Measurements from ENCODE around the gene LMX1A.

LMX1A gene

GRCh38 chr1:165296205-165296604 lies 60.3 kb downstream of the LMX1A start:
- DNase-seq (ENCODE audit: low read depth) = no peak
- TF ChIP-seq CTCF (IDR thresholded peaks at IDR 0.05; ENCODE audit: low read depth, low read length, missing control alignments) = no peak
- in situ Hi-C loops (cut with HindIII; ENCODE audit: low sequenced_read_pairs) = no loop called here
- no peak overlapping the region for H3K4me3 ChIP-seq (ENCODE audit: low read depth, low read length)

GRCh38 chr1:165290148-165290547 lies 66.4 kb downstream of the LMX1A start:
- no peak for DNase-seq (ENCODE audit: low read depth)
- H3K4me3 ChIP-seq (ENCODE audit: low read depth, low read length) = no peak overlapping the region
- in situ Hi-C loops (cut with HindIII; ENCODE audit: low sequenced_read_pairs) = no loop called here
- peak; percentile 10 for TF ChIP-seq CTCF (IDR thresholded peaks at IDR 0.05; ENCODE audit: low read depth, low read length, missing control alignments)

- no peak for TF ChIP-seq CTCF (IDR thresholded peaks at IDR 0.05; ENCODE audit: low read depth, low read length, missing control alignments)
- in situ Hi-C loops (cut with HindIII; ENCODE audit: low sequenced_read_pairs) = no loop called here
- H3K4me3 ChIP-seq (ENCODE audit: low read depth, low read length) = no peak overlapping the region
- DNase-seq (ENCODE audit: low read depth) = no peak
Measured at GRCh38 chr1:165289556-165289955, 67.0 kb downstream of the LMX1A start.

GRCh38 chr1:165288350-165289120 lies 68.0 kb downstream of the LMX1A start:
- no peak for TF ChIP-seq CTCF (IDR thresholded peaks at IDR 0.05; ENCODE audit: low read depth, low read length, missing control alignments)
- in situ Hi-C loops (cut with HindIII; ENCODE audit: low sequenced_read_pairs) = no loop called here
- H3K4me3 ChIP-seq (ENCODE audit: low read depth, low read length) = no peak overlapping the region
- no peak for DNase-seq (ENCODE audit: low read depth)

GRCh38 chr1:165287781-165288180 lies 68.7 kb downstream of the LMX1A start:
- in situ Hi-C loops (cut with HindIII; ENCODE audit: low sequenced_read_pairs) = no loop called here
- no peak for TF ChIP-seq CTCF (IDR thresholded peaks at IDR 0.05; ENCODE audit: low read depth, low read length, missing control alignments)
- no peak overlapping the region for H3K4me3 ChIP-seq (ENCODE audit: low read depth, low read length)
- no peak for DNase-seq (ENCODE audit: low read depth)

- in situ Hi-C loops (cut with HindIII; ENCODE audit: low sequenced_read_pairs) = no loop called here
- no peak for TF ChIP-seq CTCF (IDR thresholded peaks at IDR 0.05; ENCODE audit: low read depth, low read length, missing control alignments)
- no peak overlapping the region for H3K4me3 ChIP-seq (ENCODE audit: low read depth, low read length)
- DNase-seq (ENCODE audit: low read depth) = no peak
Measured at GRCh38 chr1:165287329-165287728, 69.2 kb downstream of the LMX1A start.
